NCI-H1105 (cell line): ENCODE measurements around the gene ARFRP1.
"Not testable (repeated sequence)": the region's sequence is repeated elsewhere in the genome, so short reads cannot be mapped to it uniquely, and the experiment has no call there.

ENCODE experiments used
- DNase-seq: peaks from one replicate; lab custom pipeline; 2025; lab: John Stamatoyannopoulos, UW

The ARFRP1 gene

GRCh38 chr20:63675681-63676368, 32.0 kb downstream of the ARFRP1 start:
- no peak for DNase-seq

- no peak for DNase-seq
Observed at GRCh38 chr20:63673951-63674350, 33.8 kb downstream of the ARFRP1 start.

GRCh38 chr20:63672666-63673065, 35.1 kb downstream of the ARFRP1 start:
- DNase-seq: no peak

GRCh38 chr20:63671695-63672094, 36.1 kb downstream of the ARFRP1 start:
- DNase-seq: not testable (repeated sequence)

- DNase-seq: no peak
Observed at GRCh38 chr20:63668351-63668750, 39.4 kb downstream of the ARFRP1 start.

- DNase-seq: no peak
Observed at GRCh38 chr20:63667858-63668257, 39.9 kb downstream of the ARFRP1 start.

GRCh38 chr20:63665708-63666107, 42.1 kb downstream of the ARFRP1 start:
- DNase-seq: no peak

- no peak for DNase-seq
Observed at GRCh38 chr20:63664861-63665594, 42.7 kb downstream of the ARFRP1 start.

- DNase-seq: no peak
Observed at GRCh38 chr20:63664143-63664851, 43.5 kb downstream of the ARFRP1 start.

- DNase-seq: no peak
Observed at GRCh38 chr20:63663332-63664066, 44.3 kb downstream of the ARFRP1 start.

GRCh38 chr20:63662813-63663189, 45.0 kb downstream of the ARFRP1 start:
- no peak for DNase-seq

- no peak for DNase-seq
Observed at GRCh38 chr20:63661959-63662812, 45.6 kb downstream of the ARFRP1 start.

GRCh38 chr20:63661108-63661507, 46.7 kb downstream of the ARFRP1 start:
- no peak for DNase-seq

GRCh38 chr20:63660622-63661021, 47.2 kb downstream of the ARFRP1 start:
- DNase-seq: no peak

GRCh38 chr20:63660174-63660573, 47.6 kb downstream of the ARFRP1 start:
- DNase-seq: not testable (repeated sequence)

GRCh38 chr20:63659370-63659769, 48.4 kb downstream of the ARFRP1 start:
- DNase-seq: no peak

GRCh38 chr20:63658749-63659187, 49.0 kb downstream of the ARFRP1 start:
- no peak for DNase-seq

GRCh38 chr20:63657937-63658748, 49.6 kb downstream of the ARFRP1 start, which contains the start of gene RTEL1:
Gene RTEL1 (plus strand): TSS chr20:63658312. CDS start chr20:63659403, 1,091 bp downstream.
- peak; percentile 84 for DNase-seq

GRCh38 chr20:63657260-63657936, 50.4 kb downstream of the ARFRP1 start:
- DNase-seq: no peak

- no peak for DNase-seq
Observed at GRCh38 chr20:63656451-63656850, 51.3 kb downstream of the ARFRP1 start.
